Thyroid gland (tissue), 4 donors: ENCODE data around the gene CACNA1B.

Experiments used
- CTCF ChIP-seq, 6 experiments: fragments of 200-600 bp in 3 of 6; fragments of 450-650 bp in 3 of 6; sonication (generic) in 3 of 6; IDR thresholded peaks; one replicate each; pipeline ENCODE4 v1.5.1; 2016 to 2019; ENCODE audit warnings: antibody characterized with exemption in 6 of 6, mild to moderate bottlenecking in 2 of 6, inconsistent platforms in 1 of 6, moderate library complexity in 1 of 6
- POLR2A ChIP-seq, 2 donors: fragments of 450-650 bp; IDR thresholded peaks; one replicate each; pipeline ENCODE4 v1.6.1; 2017; ENCODE audit warnings: antibody characterized with exemption in 2 of 2, mild to moderate bottlenecking in 2 of 2, moderate library complexity in 1 of 2

GRCh38 chr9:137891588-137892423, 14.2 kb downstream of the CACNA1B start:
- TF ChIP-seq CTCF (IDR thresholded peaks at IDR 0.05) (no peak), POLR2A (IDR thresholded peaks at IDR 0.05) (no peak)
